Hepatocyte (in vitro differentiated cells): ENCODE results near the gene OR2D3.
"Not testable (repeated sequence)": the region's sequence is repeated elsewhere in the genome, so short reads cannot be mapped to it uniquely, and the experiment has no call there.

Source experiments
- CTCF ChIP-seq: fragments of 200-600 bp; sonication (generic); IDR thresholded peaks from 2 replicates; pipeline ENCODE4 v1.5.1; 2016; ENCODE audit warnings: antibody characterized with exemption, mild to moderate bottlenecking; ENCODE audit not compliant: poor library complexity
- EZH2phosphoT487 ChIP-seq: fragments of 200-600 bp; sonication (generic); IDR thresholded peaks from one replicate; pipeline ENCODE4 v1.6.1; 2018; ENCODE audit warnings: antibody characterized with exemption, mild to moderate bottlenecking, low read depth, moderate library complexity; ENCODE audit not compliant: unreplicated experiment, severe bottlenecking

GRCh38 chr11:6887711-6888110 is 33.1 kb upstream of the OR2D3 start:
- not testable (repeated sequence) for TF ChIP-seq EZH2phosphoT487, CTCF
